Neutrophil (primary cell): ENCODE data around the gene COX6A2.
"Not testable (repeated sequence)": the region's sequence is repeated elsewhere in the genome, so short reads cannot be mapped to it uniquely, and the experiment has no call there.

ENCODE experiments used
- H3K27ac ChIP-seq: fragments of 200-600 bp; sonication (generic); 2 replicates; pipeline ENCODE4 v1.5.1; 2016; ENCODE audit warnings: mild to moderate bottlenecking, moderate library complexity
- H3K27me3 ChIP-seq: fragments of 200-600 bp; sonication (generic); 2 replicates; pipeline ENCODE4 v1.6.0; 2016; ENCODE audit warnings: mild to moderate bottlenecking
- H3K36me3 ChIP-seq: fragments of 200-600 bp; sonication (generic); 2 replicates; pipeline ENCODE4 v1.5.1; 2017
- H3K4me1 ChIP-seq, 2 experiments: fragments of 200-600 bp in 1 of 2; sonication (generic) in 1 of 2; 1 replicate in 1 of 2; 2 replicates in 1 of 2; pipeline versions ENCODE4 v1.5.1 to v1.6.1; 2013 to 2016; ENCODE audit warnings: low read depth in 1 of 2, low read length in 1 of 2, mild to moderate bottlenecking in 1 of 2, moderate library complexity in 1 of 2; ENCODE audit not compliant: control insufficient read depth in 1 of 2, insufficient read depth in 1 of 2
- H3K4me3 ChIP-seq, 2 experiments: fragments of 200-600 bp in 1 of 2; sonication (generic) in 1 of 2; 1 replicate in 1 of 2; 2 replicates in 1 of 2; pipeline ENCODE4 v1.5.1; 2013 to 2016; ENCODE audit warnings: low read depth in 1 of 2, low read length in 1 of 2, mild to moderate bottlenecking in 1 of 2, moderate library complexity in 1 of 2
- H3K9me3 ChIP-seq: fragments of 200-600 bp; sonication (generic); 2 replicates; pipeline ENCODE4 v1.5.1; 2016
- CTCF ChIP-seq: fragments of 200-600 bp; sonication (generic); IDR thresholded peaks from 2 replicates; pipeline ENCODE4 v1.5.1; 2016; ENCODE audit warnings: antibody characterized with exemption

COX6A2 gene

GRCh38 chr16:31441956-31442355 is 13.8 kb upstream of the COX6A2 start:
- no peak overlapping the region for H3K27ac ChIP-seq
- H3K4me1 ChIP-seq, result peaks cover 7 to 10% of the 10 kb centered on the region in 2 experiments
- peaks cover 10% of the 10 kb centered on the region for H3K27me3 ChIP-seq
- H3K4me3 ChIP-seq, result no peak overlapping the region
- no peak for TF ChIP-seq CTCF
- H3K36me3 ChIP-seq, result no peaks in the 10 kb centered on the region
- no peaks in the 10 kb centered on the region for H3K9me3 ChIP-seq

GRCh38 chr16:31440516-31441184 is 12.5 kb upstream of the COX6A2 start:
- no peaks in the 10 kb centered on the region for H3K9me3 ChIP-seq
- H3K4me1 ChIP-seq, result peaks cover 7 to 10% of the 10 kb centered on the region in 2 experiments
- H3K27ac ChIP-seq, result no peak overlapping the region
- H3K36me3 ChIP-seq, result no peaks in the 10 kb centered on the region
- H3K27me3 ChIP-seq, result peaks cover 10% of the 10 kb centered on the region
- no peak for TF ChIP-seq CTCF
- H3K4me3 ChIP-seq, result no peak overlapping the region

GRCh38 chr16:31439519-31439918 is 11.4 kb upstream of the COX6A2 start:
- Histone ChIP-seq H3K9me3 (no peaks in the 10 kb centered on the region), H3K27ac (no peak overlapping the region), H3K27me3 (peaks cover 10% of the 10 kb centered on the region), H3K36me3 (no peaks in the 10 kb centered on the region), H3K4me1 (peaks cover 7 to 10% of the 10 kb centered on the region in 2 experiments), H3K4me3 (no peak overlapping the region)
- TF ChIP-seq CTCF, result no peak

- H3K36me3 ChIP-seq, H3K9me3 ChIP-seq, H3K4me3 ChIP-seq, H3K27ac ChIP-seq: not testable (repeated sequence)
- peaks cover 10% of the 10 kb centered on the region for H3K27me3 ChIP-seq
- H3K4me1 ChIP-seq, result peaks cover 7 to 10% of the 10 kb centered on the region in 2 experiments
Observed at GRCh38 chr16:31439023-31439422, 10.9 kb upstream of the COX6A2 start.

GRCh38 chr16:31438414-31438813 is 10.3 kb upstream of the COX6A2 start:
- H3K9me3 ChIP-seq, result no peaks in the 10 kb centered on the region
- no peak overlapping the region for H3K4me3 ChIP-seq
- H3K27ac ChIP-seq, result no peak overlapping the region
- no peak for TF ChIP-seq CTCF
- H3K4me1 ChIP-seq, result peaks cover 7 to 10% of the 10 kb centered on the region in 2 experiments
- H3K27me3 ChIP-seq, result peaks cover 10% of the 10 kb centered on the region
- H3K36me3 ChIP-seq, result no peaks in the 10 kb centered on the region

GRCh38 chr16:31436221-31437045 is 8.3 kb upstream of the COX6A2 start:
- H3K27me3 ChIP-seq, result no peaks in the 10 kb centered on the region
- no peaks in the 10 kb centered on the region for H3K36me3 ChIP-seq
- no peak for TF ChIP-seq CTCF
- no peaks in the 10 kb centered on the region for H3K9me3 ChIP-seq
- no peak overlapping the region for H3K27ac ChIP-seq
- H3K4me1 ChIP-seq, result no peaks in the 10 kb centered on the region
- no peak overlapping the region for H3K4me3 ChIP-seq
